HG03025 (cell line): Measurements from ENCODE around the gene KNOP1.

Experiments
- ATAC-seq: cut with Tn5 transposase; IDR thresholded peaks from one replicate; pipeline ENCODE4 v1.9.1; 2021; ENCODE audit warnings: mild to moderate bottlenecking, moderate library complexity; ENCODE audit not compliant: unreplicated experiment, low FRiP score

The KNOP1 gene

DNA sequence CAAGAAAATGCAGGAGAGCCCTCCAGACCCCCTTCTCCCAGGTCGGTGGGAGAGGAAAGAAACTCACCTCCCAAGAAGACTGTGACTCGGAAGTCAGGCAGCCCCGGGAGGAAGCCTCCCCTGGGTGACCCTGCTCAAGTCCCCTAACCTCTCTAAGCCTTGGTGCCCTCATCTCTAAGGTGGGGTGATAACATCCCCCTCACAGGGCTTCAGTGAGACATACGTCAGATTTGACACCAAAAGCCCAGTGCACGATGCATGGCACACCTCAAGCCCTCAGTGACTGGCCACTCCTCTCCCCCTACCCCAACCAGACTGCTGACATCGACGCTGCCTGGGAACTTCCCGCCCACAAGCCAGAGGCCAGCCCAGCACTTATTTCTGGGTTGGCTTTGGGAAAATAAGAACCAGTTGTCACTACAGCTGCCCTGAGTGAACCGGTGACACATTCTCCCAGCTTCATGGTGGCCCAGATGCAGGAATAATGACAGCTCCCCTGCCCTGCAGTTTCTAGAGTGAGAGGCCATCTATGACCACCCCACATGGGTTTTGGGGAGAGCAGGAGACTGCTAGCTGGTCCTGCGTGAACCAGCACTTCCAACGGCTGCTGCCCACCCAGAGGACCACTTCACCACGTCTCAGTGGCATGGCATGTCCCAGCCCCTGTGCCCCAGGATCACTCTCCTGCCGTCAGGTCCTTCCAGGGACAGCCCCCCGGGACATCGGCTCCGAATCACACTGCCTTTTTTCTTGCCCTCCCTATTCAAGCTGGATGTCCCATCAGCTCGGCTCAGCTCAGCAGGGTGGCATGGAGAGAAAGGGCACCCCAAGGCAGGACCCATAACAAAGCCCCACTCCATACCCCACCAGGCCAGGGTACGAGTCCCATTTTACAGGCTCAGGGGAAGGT lies 9.5 kb downstream of the KNOP1 start:
- no peak for ATAC-seq

DNA sequence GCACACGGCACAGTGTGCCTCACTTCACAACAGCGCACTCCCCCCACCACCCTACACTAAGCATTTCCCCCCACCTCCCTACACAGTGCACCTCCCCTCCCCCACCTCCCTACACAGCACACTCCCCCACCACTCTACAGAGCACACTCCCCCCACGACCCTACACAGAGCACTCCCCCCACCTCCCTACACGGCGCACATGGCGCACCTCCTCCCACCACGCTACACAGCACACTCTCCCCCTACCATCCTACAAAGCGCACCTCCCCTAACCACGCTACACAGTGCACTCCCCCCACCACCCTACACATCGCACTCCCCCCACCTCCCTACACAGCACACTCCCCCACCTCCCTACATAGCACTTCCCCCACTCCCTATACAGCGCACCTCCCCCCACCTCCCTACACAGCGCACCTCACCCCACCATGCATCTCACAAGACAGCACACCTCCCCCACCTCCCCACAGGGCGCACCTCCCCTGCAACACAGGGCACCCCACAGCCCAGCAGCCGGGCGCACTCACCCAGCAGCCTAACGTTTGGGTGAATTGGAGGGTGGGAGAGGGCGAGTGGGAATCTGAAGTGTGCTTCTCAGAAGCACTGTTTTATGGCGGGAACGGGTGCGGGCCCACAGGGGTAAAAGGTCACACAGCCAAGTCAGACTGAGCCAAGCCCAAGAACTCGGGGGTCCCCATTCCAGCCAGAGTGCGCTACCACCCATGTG lies 10.3 kb downstream of the KNOP1 start:
- ATAC-seq = no peak

DNA sequence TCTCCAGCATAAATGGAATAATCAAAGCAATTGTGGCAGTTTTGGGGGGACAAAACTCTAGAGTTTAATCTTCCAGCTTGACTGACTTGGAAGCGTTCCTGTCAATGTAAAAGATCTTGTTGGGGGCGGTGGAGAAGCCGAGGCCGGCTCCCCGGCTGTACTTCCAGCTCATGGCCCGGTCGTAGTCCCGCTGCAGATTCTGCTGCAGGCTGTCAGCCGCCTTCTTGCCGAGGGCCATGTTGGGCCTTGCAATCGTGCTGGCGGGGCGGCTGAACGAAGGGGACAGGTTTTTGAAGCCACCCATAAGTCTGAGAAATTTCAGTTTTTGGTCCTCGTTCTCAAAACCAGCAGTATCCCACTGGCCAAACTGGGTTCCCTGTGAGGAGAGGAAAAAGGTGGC lies 11.2 kb downstream of the KNOP1 start:
- no peak for ATAC-seq

DNA sequence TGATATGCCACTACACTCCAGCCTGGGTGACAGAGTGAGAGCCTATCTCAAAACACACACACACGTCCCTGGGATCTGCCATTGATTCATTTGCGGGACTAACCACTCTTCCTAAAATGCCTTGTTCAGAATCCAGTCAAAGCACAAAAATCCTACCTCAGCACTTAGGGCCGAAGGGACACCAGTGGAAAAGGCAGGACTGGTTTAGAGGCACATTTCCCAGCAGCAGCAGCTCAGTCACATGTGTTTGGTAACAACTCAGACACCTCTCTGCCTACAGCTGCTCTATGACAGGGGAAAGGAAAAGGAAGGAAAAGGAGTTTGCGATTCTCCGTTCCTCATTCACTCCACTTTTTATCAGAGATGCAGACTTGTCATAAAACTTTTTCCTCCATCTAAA lies 12.2 kb downstream of the KNOP1 start:
- no peak for ATAC-seq

DNA sequence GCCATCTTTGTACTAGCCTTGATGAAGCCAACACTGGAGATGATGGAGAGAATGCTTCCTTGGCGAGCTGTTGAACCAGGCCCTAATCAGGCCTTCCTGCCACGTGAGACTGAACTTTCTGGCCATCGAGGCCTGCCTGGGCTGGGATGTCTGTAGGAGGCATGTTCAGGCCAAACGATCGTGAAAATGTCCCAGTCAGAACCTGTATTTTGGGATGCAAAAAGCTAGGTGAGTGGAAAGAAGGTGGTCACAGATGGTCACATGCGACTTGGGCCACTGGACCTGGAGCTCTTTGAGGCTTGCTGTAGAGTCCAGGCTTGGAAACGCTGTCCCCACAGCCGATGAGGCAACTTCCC lies 12.9 kb downstream of the KNOP1 start:
- no peak for ATAC-seq

DNA sequence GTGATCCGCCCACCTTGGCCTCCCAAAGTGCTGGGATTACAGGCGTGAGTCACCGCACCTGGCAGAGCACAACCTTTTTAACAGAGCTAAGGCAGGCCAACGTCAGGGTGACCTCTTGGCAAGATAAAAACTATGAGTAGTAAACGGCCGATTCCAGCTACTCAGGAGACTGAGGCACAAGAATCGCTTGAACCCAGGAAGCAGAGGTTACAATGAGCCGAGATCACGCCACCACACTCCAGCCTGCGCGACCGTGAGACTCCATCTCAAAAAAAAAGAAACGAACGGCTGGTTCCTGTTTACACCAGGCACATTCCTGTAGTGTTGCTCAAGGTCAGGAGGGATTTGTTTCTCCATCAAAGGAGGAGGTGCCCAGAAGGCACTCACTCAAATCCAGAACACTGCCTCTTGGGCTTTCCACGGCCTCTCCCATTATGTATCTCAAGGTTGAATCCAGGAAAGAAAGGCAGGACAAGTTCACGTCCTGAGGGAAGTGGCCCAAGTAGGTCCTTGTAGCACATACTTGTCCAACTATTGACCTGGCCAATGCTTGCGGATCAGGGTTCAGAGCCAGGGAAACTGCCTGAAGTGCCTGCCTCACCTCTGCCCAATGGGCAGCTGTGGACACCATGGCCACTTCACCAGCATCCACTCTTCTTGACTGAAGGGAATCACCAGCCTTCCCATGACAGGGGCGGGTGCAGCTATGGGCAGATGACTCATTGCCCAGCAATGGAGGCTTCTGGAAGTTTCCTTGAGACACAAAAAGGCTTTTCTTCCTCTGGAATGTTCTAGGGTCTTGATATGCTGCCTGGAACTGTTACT lies 13.5 kb downstream of the KNOP1 start:
- no peak for ATAC-seq

DNA sequence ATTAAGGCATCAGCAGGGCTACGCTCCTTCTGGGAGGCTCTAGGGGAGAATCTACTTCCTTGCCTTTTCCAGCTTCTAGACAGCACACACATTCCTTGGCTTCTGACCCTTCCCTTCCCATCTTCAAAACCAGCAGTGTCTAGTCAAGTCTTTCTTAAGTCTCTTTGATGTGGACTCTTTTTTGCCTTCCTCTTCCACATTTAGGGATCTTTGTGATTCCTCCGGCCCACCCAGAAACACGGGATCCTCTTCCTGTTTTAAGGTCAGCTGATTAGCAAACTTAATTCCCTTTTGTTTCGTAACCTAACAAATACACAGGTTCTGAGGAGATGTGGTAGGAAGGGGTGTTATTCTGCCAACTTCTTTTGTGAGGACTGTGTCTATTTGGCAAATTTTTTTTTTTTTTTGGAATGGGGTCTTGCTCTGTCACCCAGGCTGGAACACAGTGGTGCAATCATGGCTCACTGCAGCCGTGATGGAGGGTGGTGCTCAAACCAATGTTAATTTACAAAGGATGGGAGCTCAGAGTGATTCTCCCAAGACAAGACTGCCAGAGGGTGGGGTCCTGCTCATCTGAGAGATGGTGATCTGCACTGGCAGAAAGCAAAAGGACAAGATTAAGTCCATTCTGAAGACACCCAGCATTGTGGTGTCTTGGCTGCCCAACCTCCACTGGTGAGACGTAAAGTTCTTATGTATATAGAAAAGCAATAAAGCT lies 14.7 kb downstream of the KNOP1 start:
- no peak for ATAC-seq

DNA sequence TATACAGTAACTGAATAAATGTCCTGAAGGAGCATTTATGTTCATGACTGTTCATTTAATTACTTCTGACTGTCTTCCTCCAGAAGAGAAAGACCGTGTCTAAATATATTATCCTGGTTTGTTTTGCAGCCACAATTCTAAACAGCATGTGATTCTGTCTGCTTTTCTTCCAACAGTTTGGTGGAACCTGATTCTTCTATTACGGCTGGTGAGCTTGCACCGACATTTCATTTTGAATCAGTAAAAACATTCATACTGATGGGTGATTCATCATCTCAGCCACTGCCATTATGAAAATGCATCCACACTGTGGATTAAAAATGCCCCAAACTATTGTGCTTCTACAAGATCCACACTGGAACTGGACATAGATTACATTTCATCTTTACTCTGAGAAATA lies 16.9 kb downstream of the KNOP1 start:
- no peak for ATAC-seq

DNA sequence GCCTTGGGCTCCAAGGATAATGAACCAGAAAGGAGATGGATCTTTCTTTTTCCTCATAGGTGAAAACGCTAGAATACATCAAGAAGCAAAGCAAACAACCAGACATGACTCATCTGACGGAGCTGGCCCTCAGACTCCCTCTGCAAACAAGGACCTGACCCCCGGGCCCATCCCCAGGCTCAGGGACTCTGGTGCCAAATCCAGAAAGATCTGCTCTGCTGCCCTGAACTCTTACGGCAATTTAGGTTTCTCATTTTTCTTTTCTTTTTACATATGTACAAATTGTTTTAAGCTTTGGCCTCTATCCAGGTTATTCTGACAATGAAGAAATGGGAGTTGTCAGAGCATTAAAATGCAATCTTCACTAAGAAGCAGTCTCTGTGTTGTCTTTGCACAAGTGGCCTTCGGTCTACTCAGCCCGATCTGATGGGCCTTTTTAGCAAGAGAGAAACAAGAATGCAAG lies 17.7 kb downstream of the KNOP1 start:
- no peak for ATAC-seq

DNA sequence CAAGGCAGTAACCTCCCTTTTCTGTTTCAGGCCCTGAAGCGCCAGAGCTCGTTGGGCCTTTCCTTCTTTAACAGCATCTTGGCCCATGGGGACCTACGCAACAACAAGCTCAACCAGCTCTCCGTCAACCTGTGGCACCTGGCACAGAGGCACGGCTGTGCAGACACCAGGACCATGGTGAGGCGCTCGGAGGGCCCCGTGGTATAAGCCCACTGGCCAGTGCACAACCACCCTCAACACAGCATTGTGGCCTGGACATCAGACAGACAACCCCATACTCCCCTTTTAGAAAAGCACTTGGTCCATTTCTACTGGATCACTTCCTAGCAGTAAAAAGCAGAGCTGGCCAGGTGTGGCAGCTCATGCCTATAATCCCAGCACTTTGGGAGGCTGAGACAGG lies 18.6 kb downstream of the KNOP1 start:
- no peak for ATAC-seq

DNA sequence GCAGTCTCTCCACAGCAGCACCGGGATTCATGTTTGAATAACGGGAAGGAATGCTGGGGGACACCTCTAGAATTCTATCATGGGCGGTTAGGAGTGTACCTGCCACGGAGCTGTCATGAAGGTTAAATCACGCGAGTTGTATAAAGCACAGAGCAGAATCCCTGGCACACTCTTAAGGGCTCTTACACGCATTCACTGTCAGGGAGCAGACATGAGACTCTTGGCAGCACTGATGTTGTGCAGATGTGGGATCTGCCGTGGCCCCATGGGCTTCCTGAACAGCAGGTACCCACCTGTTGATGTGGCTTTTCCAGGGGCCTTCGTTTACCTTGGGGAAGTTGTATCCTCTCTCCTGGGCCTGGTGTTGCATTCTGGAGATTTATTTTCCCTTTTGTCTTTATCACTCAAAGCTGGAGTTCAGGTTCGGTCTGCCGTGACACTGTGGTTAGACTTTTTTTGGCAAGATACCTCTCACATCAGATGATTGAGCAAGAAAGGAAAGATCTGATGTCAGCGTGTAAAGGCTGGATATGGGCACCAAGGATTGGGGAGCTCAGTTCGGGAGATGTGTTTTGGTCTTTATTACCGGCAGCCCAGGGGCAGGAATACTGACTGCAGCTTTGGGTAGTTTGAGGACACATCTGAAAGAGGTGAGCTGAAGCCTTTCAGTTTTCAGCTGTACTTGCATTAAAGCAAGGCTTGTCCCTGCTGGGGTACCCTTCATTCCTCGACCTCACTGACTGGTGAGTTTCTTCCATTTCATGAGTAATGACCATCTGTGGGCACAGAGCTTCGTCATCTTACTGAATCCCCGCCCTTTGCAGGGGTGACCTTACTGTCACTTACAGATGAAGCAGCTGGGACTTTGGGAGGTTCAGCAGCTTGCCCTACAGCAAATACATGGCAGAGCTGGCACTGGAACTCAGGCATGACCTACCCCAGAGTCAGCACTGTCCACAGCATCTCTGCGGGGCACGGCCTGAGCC lies 19.3 kb downstream of the KNOP1 start:
- no peak for ATAC-seq

DNA sequence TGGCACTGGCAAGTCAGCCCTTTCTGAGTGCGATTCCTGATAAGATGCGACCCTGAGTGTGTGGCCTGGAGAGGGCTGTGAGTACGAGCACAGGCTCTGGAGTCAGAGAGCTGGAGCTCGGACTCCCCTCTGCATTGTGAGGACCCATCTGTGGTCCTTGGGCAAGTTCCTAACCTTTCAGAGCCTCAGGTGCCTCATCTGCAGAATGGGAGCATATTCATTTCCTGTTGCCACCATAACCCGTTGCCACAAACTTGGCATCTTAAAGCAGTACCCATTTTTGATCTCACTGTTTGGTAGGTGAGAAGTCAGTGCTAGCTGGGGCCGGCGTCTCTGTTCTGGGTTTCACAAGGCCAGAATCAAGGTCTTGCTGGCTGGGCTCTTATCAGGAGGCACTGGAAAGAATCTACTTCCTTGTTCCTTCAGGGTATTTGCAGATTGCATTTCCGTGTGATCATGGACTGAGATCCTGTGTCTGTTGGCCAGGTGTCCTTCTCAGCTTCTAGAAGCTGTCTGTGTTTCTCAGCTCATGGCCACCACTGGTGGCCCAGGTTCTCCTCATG lies 20.2 kb downstream of the KNOP1 start:
- no peak for ATAC-seq

DNA sequence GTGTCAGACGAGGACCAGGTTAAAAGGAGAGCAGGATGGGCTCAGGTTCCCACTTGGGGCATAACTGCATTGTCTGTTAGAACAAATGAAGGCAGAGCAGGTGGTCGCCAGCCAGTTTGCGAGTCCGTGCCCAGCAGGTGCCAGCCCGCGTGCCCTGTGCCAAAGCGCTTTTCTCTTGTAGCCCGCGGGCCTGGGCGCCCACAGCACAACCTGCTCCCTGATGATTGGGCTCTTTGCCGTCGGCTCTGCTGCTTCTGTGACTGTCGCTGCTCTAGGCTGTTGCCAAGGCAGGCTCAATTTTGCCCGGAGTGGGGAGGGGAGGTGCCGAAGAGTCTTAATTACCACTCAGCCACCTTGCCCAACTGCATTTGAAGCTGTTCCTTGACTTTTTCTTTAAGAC lies 21.1 kb downstream of the KNOP1 start:
- no peak for ATAC-seq

DNA sequence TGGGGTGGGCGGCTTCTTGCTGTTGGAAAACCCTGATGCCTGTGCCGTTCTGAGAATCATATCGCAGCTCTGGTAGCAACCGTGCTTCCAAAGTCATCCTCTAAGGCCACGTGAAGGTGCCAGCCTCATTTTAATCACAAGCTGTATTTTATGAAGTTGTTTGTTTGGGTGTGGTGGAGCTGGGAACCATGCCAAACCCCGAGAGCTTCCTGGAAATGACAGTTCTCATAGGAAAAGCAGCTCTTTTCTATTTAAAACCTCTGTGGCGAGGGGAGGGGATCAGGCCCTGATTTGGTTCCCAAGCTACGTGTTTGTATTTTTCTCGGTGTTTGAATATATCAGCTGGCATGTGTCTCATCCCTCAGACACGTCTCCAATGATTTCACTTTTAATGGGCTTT lies 21.7 kb downstream of the KNOP1 start:
- no peak for ATAC-seq

DNA sequence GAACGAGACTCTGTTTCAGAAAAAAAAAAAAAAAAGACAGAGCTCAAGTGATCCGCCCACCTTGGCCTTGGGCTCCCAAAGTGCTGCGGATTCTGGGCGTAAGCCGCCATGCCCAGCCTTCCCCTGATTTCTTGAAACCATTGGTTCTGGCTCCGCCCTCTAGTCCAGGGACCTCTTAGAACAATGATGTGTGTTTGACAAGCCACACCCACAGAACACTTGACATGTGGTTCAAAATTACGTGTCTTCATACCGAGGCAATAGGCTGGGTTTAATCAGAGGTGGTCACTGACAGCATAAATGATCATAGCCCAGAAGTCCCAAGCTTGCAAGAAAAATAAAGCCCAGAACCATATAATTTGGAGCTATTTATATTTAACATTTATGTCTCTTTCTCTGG lies 23.0 kb downstream of the KNOP1 start:
- no peak for ATAC-seq

DNA sequence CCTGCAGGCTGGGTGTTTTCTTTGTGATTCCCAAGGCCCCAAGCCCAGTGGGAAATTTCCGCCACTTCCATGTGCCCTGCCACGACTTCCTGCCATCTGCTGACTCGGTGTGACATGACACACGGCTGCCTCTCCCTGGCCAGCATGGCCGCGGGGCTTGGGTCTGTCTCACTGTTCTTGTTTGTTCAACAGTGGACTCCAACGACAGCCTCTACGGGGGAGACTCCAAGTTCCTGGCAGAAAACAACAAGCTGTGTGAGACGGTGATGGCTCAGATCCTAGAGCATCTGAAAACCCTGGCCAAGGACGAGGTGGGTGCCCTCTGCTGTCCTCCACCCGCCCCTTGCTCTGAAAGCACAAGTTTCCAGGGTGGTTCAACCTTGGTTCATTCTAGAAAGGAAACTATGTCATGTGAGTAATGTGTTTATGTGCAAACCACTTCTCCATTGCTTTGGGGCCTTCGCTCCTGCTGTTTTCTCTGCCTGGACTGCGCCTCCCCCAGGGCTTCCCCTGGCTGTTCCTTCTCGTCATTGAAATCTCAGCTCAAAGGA lies 26.8 kb downstream of the KNOP1 start:
- ATAC-seq = no peak

DNA sequence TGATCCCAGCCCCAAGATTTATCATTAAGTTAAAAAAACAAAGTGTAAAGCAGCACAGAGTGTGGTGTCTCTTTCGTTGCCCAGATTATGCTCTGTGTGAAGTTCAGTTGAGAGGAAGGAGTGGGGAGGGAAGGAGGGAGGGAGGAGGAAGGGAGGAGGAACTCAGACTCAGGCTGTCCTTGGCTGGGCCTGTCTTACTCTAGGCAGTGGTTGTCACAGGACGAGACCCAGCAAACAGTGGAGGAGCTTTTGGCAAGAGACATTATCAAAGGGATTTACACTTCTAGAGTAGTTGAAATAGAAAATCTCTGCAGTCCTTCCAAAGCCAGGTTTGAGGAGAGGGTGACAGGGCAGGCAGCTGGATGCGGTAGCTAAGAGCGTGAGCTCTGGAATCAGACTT lies 27.8 kb downstream of the KNOP1 start:
- ATAC-seq = no peak

DNA sequence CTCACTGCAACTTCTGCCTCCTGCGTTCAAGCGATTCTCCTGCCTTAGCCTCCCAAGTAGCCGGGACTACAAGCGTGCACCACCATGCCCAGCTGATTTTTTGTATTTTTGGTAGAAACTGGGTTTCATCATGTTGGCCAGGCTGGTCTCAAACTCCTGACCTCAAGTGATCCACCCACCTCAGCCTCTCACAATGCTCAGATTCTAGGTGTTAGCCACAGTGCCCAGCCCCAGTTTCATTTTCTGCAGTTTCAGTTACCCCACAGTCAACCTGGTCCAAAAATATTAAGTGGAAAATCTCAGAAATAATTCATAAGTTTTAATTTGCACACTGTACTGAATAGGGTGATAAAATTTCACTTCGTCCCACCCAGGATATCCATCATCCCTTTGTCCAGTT lies 28.7 kb downstream of the KNOP1 start:
- no peak for ATAC-seq
